ENCODE data around the gene SAG.
A peak's percentile ranks its signal among the peaks of the same experiment; 100 is the strongest.

Gene SAG

GRCh38 chr2:233353769-233354499, 46.3 kb downstream of the SAG start, which contains the start of gene DGKD:
Gene DGKD (plus strand): TSS chr2:233354494. CDS start chr2:233354519, 25 bp downstream.
- peak; percentile 21 to 77 (median 63) for DNase-seq (ENCODE audit: low read depth in 3 of 3, low spot score in 1 of 3)

- no peak for DNase-seq (ENCODE audit: low read depth in 3 of 3, low spot score in 1 of 3)
Observed at GRCh38 chr2:233354500-233354924, 46.9 kb downstream of the SAG start.

- no peak for DNase-seq (ENCODE audit: low read depth in 3 of 3, low spot score in 1 of 3)
Observed at GRCh38 chr2:233354971-233355574, 47.5 kb downstream of the SAG start.

GRCh38 chr2:233355916-233356315, 48.3 kb downstream of the SAG start:
- no peak for DNase-seq (ENCODE audit: low read depth in 3 of 3, low spot score in 1 of 3)

- no peak for DNase-seq (ENCODE audit: low read depth in 3 of 3, low spot score in 1 of 3)
Observed at GRCh38 chr2:233356546-233357308, 49.1 kb downstream of the SAG start.

- no peak for DNase-seq (ENCODE audit: low read depth in 3 of 3, low spot score in 1 of 3)
Observed at GRCh38 chr2:233358335-233358734, 50.7 kb downstream of the SAG start.

- no peak for DNase-seq (ENCODE audit: low read depth in 3 of 3, low spot score in 1 of 3)
Observed at GRCh38 chr2:233358947-233359346, 51.3 kb downstream of the SAG start.

- DNase-seq (ENCODE audit: low read depth in 3 of 3, low spot score in 1 of 3) = no peak
Observed at GRCh38 chr2:233359823-233360222, 52.2 kb downstream of the SAG start.

- DNase-seq (ENCODE audit: low read depth in 3 of 3, low spot score in 1 of 3) = no peak
Observed at GRCh38 chr2:233360771-233361176, 53.2 kb downstream of the SAG start.

GRCh38 chr2:233361297-233361696, 53.7 kb downstream of the SAG start:
- DNase-seq (ENCODE audit: low read depth in 3 of 3, low spot score in 1 of 3) = no peak

GRCh38 chr2:233362742-233363141, 55.1 kb downstream of the SAG start:
- no peak for DNase-seq (ENCODE audit: low read depth in 3 of 3, low spot score in 1 of 3)

- DNase-seq (ENCODE audit: low read depth in 3 of 3, low spot score in 1 of 3) = no peak
Observed at GRCh38 chr2:233363744-233364235, 56.2 kb downstream of the SAG start.

GRCh38 chr2:233365861-233366520, 58.4 kb downstream of the SAG start:
- DNase-seq (ENCODE audit: low read depth in 3 of 3, low spot score in 1 of 3) = no peak

GRCh38 chr2:233367586-233367985, 60.0 kb downstream of the SAG start:
- no peak for DNase-seq (ENCODE audit: low read depth in 3 of 3, low spot score in 1 of 3)

GRCh38 chr2:233368756-233369155, 61.1 kb downstream of the SAG start:
- no peak for DNase-seq (ENCODE audit: low read depth in 3 of 3, low spot score in 1 of 3)

- DNase-seq (ENCODE audit: low read depth in 3 of 3, low spot score in 1 of 3) = no peak
Observed at GRCh38 chr2:233369462-233369861, 61.8 kb downstream of the SAG start.

GRCh38 chr2:233369897-233370685, 62.5 kb downstream of the SAG start:
- no peak for DNase-seq (ENCODE audit: low read depth in 3 of 3, low spot score in 1 of 3)

- no peak for DNase-seq (ENCODE audit: low read depth in 3 of 3, low spot score in 1 of 3)
Observed at GRCh38 chr2:233371641-233372040, 64.0 kb downstream of the SAG start.

- DNase-seq (ENCODE audit: low read depth in 3 of 3, low spot score in 1 of 3) = no peak
Observed at GRCh38 chr2:233372855-233373254, 65.2 kb downstream of the SAG start.

- DNase-seq (ENCODE audit: low read depth in 3 of 3, low spot score in 1 of 3) = no peak
Observed at GRCh38 chr2:233373316-233373715, 65.7 kb downstream of the SAG start.

All from stimulated activated CD4-positive, alpha-beta T cell treated with anti-CD3 and anti-CD28 coated beads, TNF-alpha, amount 100 ng/mL, for 1 hour (primary cell).